ENCODE data around the gene NDUFA8.

NDUFA8 gene

GRCh38 chr9:122200960-122201595, 41.5 kb upstream of the NDUFA8 start:
- no peak for TF ChIP-seq CTCF (conservative IDR thresholded peaks at IDR 0.05; ENCODE audit: low read depth, low read length)
- H4K20me1 ChIP-seq (ENCODE audit: insufficient read depth): no peaks in the 10 kb centered on the region
- no peak overlapping the region for H3K9ac ChIP-seq
- no peak overlapping the region for H3K4me3 ChIP-seq (IDR thresholded peaks at IDR 0.05; ENCODE audit: insufficient read depth, low read depth, low read length)
- no peaks in the 10 kb centered on the region for H3K4me1 ChIP-seq (ENCODE audit: low read depth, poor library complexity, severe bottlenecking)
- no peak overlapping the region for H3K4me2 ChIP-seq
- no peaks in the 10 kb centered on the region for H3K36me3 ChIP-seq (ENCODE audit: insufficient read depth)
- no peaks in the 10 kb centered on the region for H3K27me3 ChIP-seq (ENCODE audit: insufficient read depth, low read depth)
- H2AFZ ChIP-seq (ENCODE audit: low read depth): no peak overlapping the region
- H3K27ac ChIP-seq: no peak overlapping the region
- no peaks in the 10 kb centered on the region for H3K79me2 ChIP-seq (ENCODE audit: insufficient read depth, low read depth)

- Histone ChIP-seq H3K4me1 (ENCODE audit: low read depth, poor library complexity, severe bottlenecking) (no peaks in the 10 kb centered on the region), H3K79me2 (ENCODE audit: insufficient read depth, low read depth) (no peaks in the 10 kb centered on the region), H3K27ac (no peak overlapping the region), H3K4me2 (no peak overlapping the region), H4K20me1 (ENCODE audit: insufficient read depth) (no peaks in the 10 kb centered on the region), H3K4me3 (IDR thresholded peaks at IDR 0.05; ENCODE audit: insufficient read depth, low read depth, low read length) (no peak overlapping the region), H3K9ac (no peak overlapping the region), H3K27me3 (ENCODE audit: insufficient read depth, low read depth) (no peaks in the 10 kb centered on the region), H3K36me3 (ENCODE audit: insufficient read depth) (no peaks in the 10 kb centered on the region), H2AFZ (ENCODE audit: low read depth) (no peak overlapping the region)
- TF ChIP-seq CTCF (conservative IDR thresholded peaks at IDR 0.05; ENCODE audit: low read depth, low read length): no peak
Measured at GRCh38 chr9:122197882-122198281, 38.3 kb upstream of the NDUFA8 start.

- Histone ChIP-seq H3K27me3 (ENCODE audit: insufficient read depth, low read depth) (no peaks in the 10 kb centered on the region), H3K79me2 (ENCODE audit: insufficient read depth, low read depth) (no peaks in the 10 kb centered on the region), H3K4me3 (IDR thresholded peaks at IDR 0.05; ENCODE audit: insufficient read depth, low read depth, low read length) (no peak overlapping the region), H4K20me1 (ENCODE audit: insufficient read depth) (no peaks in the 10 kb centered on the region), H3K36me3 (ENCODE audit: insufficient read depth) (no peaks in the 10 kb centered on the region), H3K9ac (no peak overlapping the region), H2AFZ (ENCODE audit: low read depth) (no peak overlapping the region), H3K4me2 (no peak overlapping the region), H3K4me1 (ENCODE audit: low read depth, poor library complexity, severe bottlenecking) (no peaks in the 10 kb centered on the region), H3K27ac (no peak overlapping the region)
- no peak for TF ChIP-seq CTCF (conservative IDR thresholded peaks at IDR 0.05; ENCODE audit: low read depth, low read length)
Measured at GRCh38 chr9:122197426-122197825, 37.8 kb upstream of the NDUFA8 start.

- no peak overlapping the region for H3K4me3 ChIP-seq (IDR thresholded peaks at IDR 0.05; ENCODE audit: insufficient read depth, low read depth, low read length)
- no peak overlapping the region for H3K27ac ChIP-seq
- H3K36me3 ChIP-seq (ENCODE audit: insufficient read depth): no peaks in the 10 kb centered on the region
- no peaks in the 10 kb centered on the region for H3K27me3 ChIP-seq (ENCODE audit: insufficient read depth, low read depth)
- H4K20me1 ChIP-seq (ENCODE audit: insufficient read depth): no peaks in the 10 kb centered on the region
- no peak overlapping the region for H3K9ac ChIP-seq
- H3K79me2 ChIP-seq (ENCODE audit: insufficient read depth, low read depth): no peaks in the 10 kb centered on the region
- H3K4me1 ChIP-seq (ENCODE audit: low read depth, poor library complexity, severe bottlenecking): no peaks in the 10 kb centered on the region
- no peak overlapping the region for H3K4me2 ChIP-seq
- TF ChIP-seq CTCF (conservative IDR thresholded peaks at IDR 0.05; ENCODE audit: low read depth, low read length): no peak
- H2AFZ ChIP-seq (ENCODE audit: low read depth): no peak overlapping the region
Measured at GRCh38 chr9:122195875-122196274, 36.3 kb upstream of the NDUFA8 start.

All from KMS-11 (cell line).